ENCODE results near the gene PTPRG.
A peak's percentile ranks its signal among the peaks of the same experiment; 100 is the strongest.

The PTPRG gene

DNA sequence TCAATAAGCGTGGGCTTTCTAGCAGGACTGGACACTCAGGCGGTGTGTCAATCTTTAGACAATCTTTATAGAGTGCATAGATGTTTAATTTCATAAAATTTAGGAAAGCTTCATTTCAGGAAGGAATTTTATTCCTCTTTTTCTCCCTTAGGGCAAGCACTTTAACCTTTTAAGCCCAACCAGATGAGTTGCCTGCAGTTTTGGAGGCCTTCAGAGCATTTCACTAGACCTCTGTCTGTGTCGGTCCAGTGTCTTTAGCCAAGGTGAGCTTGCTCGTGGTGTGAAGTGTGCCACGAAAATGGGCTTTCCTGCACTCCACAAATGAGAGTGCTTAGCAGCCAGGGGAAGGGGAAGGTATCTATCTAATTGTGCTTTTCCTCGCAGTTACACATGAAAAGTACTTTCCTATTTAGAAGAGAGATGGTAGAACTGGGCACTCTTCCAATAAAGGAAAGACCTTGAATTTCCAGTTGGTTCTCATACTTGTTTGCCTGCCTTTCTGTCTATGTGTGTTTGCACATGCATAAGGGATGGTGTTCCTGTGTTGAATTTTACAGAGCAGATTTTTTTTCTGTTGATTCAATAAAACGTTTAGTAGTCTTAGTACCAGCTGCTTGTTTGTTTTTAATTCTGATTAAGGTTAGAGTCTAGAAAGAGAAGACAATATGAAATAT lies 758.3 kb downstream of the PTPRG start:
- Mint-ChIP-seq H3K4me3 (peak overlapping the region; percentile 98), H3K9me3 (peaks cover 16% of the 10 kb centered on the region), H3K27me3 (ENCODE audit: low read depth, poor library complexity) (peaks cover 2% of the 10 kb centered on the region), H3K36me3 (ENCODE audit: low read depth) (peaks cover 10% of the 10 kb centered on the region), H3K4me1 (peaks cover 16% of the 10 kb centered on the region), H3K27ac (no peak overlapping the region)
- DNase-seq: no peak
- TF ChIP-seq CTCF (IDR thresholded peaks at IDR 0.05): no peak

GRCh38 chr3:62323241-62323640 lies 761.9 kb downstream of the PTPRG start:
- TF ChIP-seq CTCF (IDR thresholded peaks at IDR 0.05): no peak
- Mint-ChIP-seq H3K4me3 (no peak overlapping the region), H3K9me3 (peaks cover 16% of the 10 kb centered on the region), H3K36me3 (ENCODE audit: low read depth) (peaks cover 10% of the 10 kb centered on the region), H3K27me3 (ENCODE audit: low read depth, poor library complexity) (peaks cover 2% of the 10 kb centered on the region), H3K4me1 (peaks cover 10% of the 10 kb centered on the region), H3K27ac (no peak overlapping the region)
- DNase-seq: no peak

DNA sequence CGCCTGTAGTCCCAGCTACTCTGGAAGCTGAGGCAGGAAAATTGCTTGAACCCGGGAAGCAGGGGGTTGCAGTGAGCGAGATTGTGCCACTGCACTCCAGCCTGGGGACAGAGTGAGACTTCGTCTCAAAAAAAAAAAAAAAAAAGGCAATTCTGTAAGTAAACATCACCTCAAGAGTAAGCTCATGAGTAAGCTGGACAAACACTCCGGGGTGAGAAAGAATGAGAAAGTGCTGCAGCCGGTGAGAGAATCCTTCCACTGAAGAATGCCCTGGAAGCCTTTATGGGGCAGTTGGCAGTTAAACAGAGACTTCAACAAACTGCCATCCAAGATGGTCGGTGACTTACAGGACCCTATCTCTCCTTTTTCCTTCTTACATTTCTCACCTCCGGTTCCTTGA lies 764.5 kb downstream of the PTPRG start:
- no peak for TF ChIP-seq CTCF (IDR thresholded peaks at IDR 0.05)
- H3K27me3 Mint-ChIP-seq (ENCODE audit: low read depth, poor library complexity): peaks cover 2% of the 10 kb centered on the region
- no peak overlapping the region for H3K27ac Mint-ChIP-seq
- peaks cover 2% of the 10 kb centered on the region for H3K36me3 Mint-ChIP-seq (ENCODE audit: low read depth)
- peaks cover 1% of the 10 kb centered on the region for H3K9me3 Mint-ChIP-seq
- no peak overlapping the region for H3K4me3 Mint-ChIP-seq
- H3K4me1 Mint-ChIP-seq: no peaks in the 10 kb centered on the region
- DNase-seq: no peak

- DNase-seq: no peak
- H3K27me3 Mint-ChIP-seq (ENCODE audit: low read depth, poor library complexity): peaks cover 2% of the 10 kb centered on the region
- no peaks in the 10 kb centered on the region for H3K9me3 Mint-ChIP-seq
- H3K36me3 Mint-ChIP-seq (ENCODE audit: low read depth): no peaks in the 10 kb centered on the region
- H3K4me1 Mint-ChIP-seq: no peaks in the 10 kb centered on the region
- no peak overlapping the region for H3K27ac Mint-ChIP-seq
- H3K4me3 Mint-ChIP-seq: no peak overlapping the region
- TF ChIP-seq CTCF (IDR thresholded peaks at IDR 0.05): no peak
Measured at GRCh38 chr3:62329971-62330370, 768.6 kb downstream of the PTPRG start.

DNA sequence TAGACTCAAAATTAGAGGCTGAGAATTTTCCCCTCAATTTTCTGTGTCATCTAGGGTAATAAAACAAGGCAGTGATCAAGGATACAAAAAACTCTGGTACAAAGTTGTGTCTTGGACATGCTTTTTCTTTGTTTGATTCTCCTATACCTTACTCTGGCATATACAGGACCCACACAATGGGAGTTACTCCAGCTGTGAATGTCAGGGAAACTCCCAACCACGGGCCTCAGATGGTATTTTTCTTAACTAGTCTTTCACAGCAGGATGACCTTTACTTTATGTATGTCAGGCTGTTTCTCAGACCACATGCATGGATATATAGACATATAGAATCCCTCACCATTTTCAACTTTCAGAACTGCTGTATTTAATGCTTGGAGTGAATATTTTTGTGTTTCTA lies 770.6 kb downstream of the PTPRG start:
- H3K4me1 Mint-ChIP-seq: no peaks in the 10 kb centered on the region
- peaks cover 6% of the 10 kb centered on the region for H3K27me3 Mint-ChIP-seq (ENCODE audit: low read depth, poor library complexity)
- no peaks in the 10 kb centered on the region for H3K36me3 Mint-ChIP-seq (ENCODE audit: low read depth)
- H3K27ac Mint-ChIP-seq: no peak overlapping the region
- TF ChIP-seq CTCF (IDR thresholded peaks at IDR 0.05): no peak
- H3K4me3 Mint-ChIP-seq: no peak overlapping the region
- H3K9me3 Mint-ChIP-seq: no peaks in the 10 kb centered on the region
- no peak for DNase-seq

- H3K27ac Mint-ChIP-seq: no peak overlapping the region
- no peaks in the 10 kb centered on the region for H3K9me3 Mint-ChIP-seq
- peak; percentile 5 for DNase-seq
- no peaks in the 10 kb centered on the region for H3K4me1 Mint-ChIP-seq
- peak; percentile 68 for TF ChIP-seq CTCF (IDR thresholded peaks at IDR 0.05)
- no peak overlapping the region for H3K4me3 Mint-ChIP-seq
- H3K36me3 Mint-ChIP-seq (ENCODE audit: low read depth): no peaks in the 10 kb centered on the region
- H3K27me3 Mint-ChIP-seq (ENCODE audit: low read depth, poor library complexity): peaks cover 10% of the 10 kb centered on the region
Measured at GRCh38 chr3:62332835-62333244, 771.5 kb downstream of the PTPRG start.

Data from nephron progenitor cell (in vitro differentiated cells).